OCI-LY7 (cell line): ENCODE measurements around the gene DNASE2. TPM values are rescaled to one million over a fixed set of nuclear protein-coding genes. Genes with fewer than 3 reads are reported as not detected.
A peak's percentile ranks its signal among the peaks of the same experiment; 100 is the strongest.

Source experiments
- Bru-seq: library from RNA; stranded (reverse); fragments of 400-500 nt; gene quantifications from one replicate; lab custom pipeline; 2021; lab: Mats Ljungman, UMichigan
- BruChase-seq, 2 experiments: library from RNA; stranded (reverse); fragments of 400-500 nt; gene quantifications; one replicate each; lab custom pipeline; 2021; lab: Mats Ljungman, UMichigan
- BruUV-seq: library from RNA; stranded (reverse); fragments of 400-500 nt; replicated peaks from 2 replicates; lab custom pipeline; 2021; lab: Mats Ljungman, UMichigan
- CTCF ChIA-PET: fragments of 300-600 bp; sonication (Branson Sonifier 250); formaldehyde crosslinking; loops from one replicate; lab custom pipeline; 2022; ENCODE audit warnings: antibody characterized with exemption; ENCODE audit not compliant: unreplicated experiment; lab: Charles Lee
- POLR2A ChIA-PET: fragments of 300-600 bp; sonication (Branson Sonifier 250); formaldehyde crosslinking; loops from one replicate; lab custom pipeline; 2022; ENCODE audit warnings: antibody characterized with exemption; lab: Charles Lee
- DNase-seq: peaks from one replicate; pipeline ENCODE4 v3.0.0-alpha.2; 2015; ENCODE audit warnings: low spot score
- H2AFZ ChIP-seq: fragments of 200-600 bp; sonication (generic), shearing (Covaris generic); 2 replicates; pipeline ENCODE4 v1.6.1; 2014; ENCODE audit warnings: mild to moderate bottlenecking, antibody characterized with exemption, low read length, moderate library complexity
- H3K27ac ChIP-seq: fragments of 200-600 bp; sonication (generic); 2 replicates; pipeline ENCODE4 v1.5.1; 2014; ENCODE audit warnings: mixed run types, low read depth, mild to moderate bottlenecking, moderate library complexity, low read length, inconsistent platforms; ENCODE audit not compliant: poor library complexity, severe bottlenecking
- H3K36me3 ChIP-seq: fragments of 200-600 bp; sonication (generic); 2 replicates; pipeline ENCODE4 v1.6.1; 2014; ENCODE audit warnings: mild to moderate bottlenecking, antibody characterized with exemption, low read length, moderate library complexity, mixed read lengths; ENCODE audit not compliant: insufficient read depth
- H3K4me1 ChIP-seq: fragments of 200-600 bp; sonication (generic); 2 replicates; pipeline ENCODE4 v1.5.1; 2014; ENCODE audit warnings: mild to moderate bottlenecking, low read length; ENCODE audit not compliant: insufficient read depth, poor library complexity, severe bottlenecking
- H3K4me2 ChIP-seq: fragments of 200-600 bp; sonication (generic); 2 replicates; pipeline ENCODE4 v1.6.1; 2014; ENCODE audit warnings: mild to moderate bottlenecking, low read length
- H3K4me3 ChIP-seq: fragments of 200-600 bp; sonication (generic); 2 replicates; pipeline ENCODE4 v1.5.1; 2014; ENCODE audit warnings: mild to moderate bottlenecking, low read depth, low read length; ENCODE audit not compliant: poor library complexity, severe bottlenecking
- H3K79me2 ChIP-seq: fragments of 200-600 bp; sonication (generic); 2 replicates; pipeline ENCODE4 v1.6.1; 2016; ENCODE audit warnings: low read depth, mild to moderate bottlenecking, low read length, moderate library complexity, mixed read lengths; ENCODE audit not compliant: insufficient read depth
- H3K9me2 ChIP-seq: fragments of 200-600 bp; sonication (generic); 2 replicates; pipeline ENCODE4 v1.6.1; 2016; ENCODE audit warnings: mild to moderate bottlenecking, low read length, mixed read lengths; ENCODE audit not compliant: insufficient read depth
- H3K9me3 ChIP-seq: fragments of 200-600 bp; sonication (generic); 2 replicates; pipeline ENCODE4 v1.6.1; 2014; ENCODE audit warnings: mild to moderate bottlenecking, mixed run types, low read length, mixed read lengths
- H4K20me1 ChIP-seq: fragments of 200-600 bp; sonication (generic); 2 replicates; pipeline ENCODE4 v1.6.1; 2014; ENCODE audit warnings: mild to moderate bottlenecking, antibody characterized with exemption, low read length, moderate library complexity, mixed read lengths; ENCODE audit not compliant: insufficient read depth
- CTCF ChIP-seq: fragments of 200-600 bp; sonication (generic); conservative IDR thresholded peaks from 2 replicates; pipeline ENCODE4 v1.5.1; 2014; ENCODE audit warnings: mild to moderate bottlenecking, antibody characterized with exemption, low read length, moderate library complexity, mixed read lengths
- EZH2phosphoT487 ChIP-seq: fragments of 200-600 bp; sonication (generic); IDR thresholded peaks from 2 replicates; pipeline ENCODE4 v1.6.1; 2018; ENCODE audit warnings: low read depth, borderline replicate concordance, mild to moderate bottlenecking, mixed run types, antibody characterized with exemption, low read length, moderate library complexity, mixed read lengths
- intact Hi-C: fragments of 100-400 bp; cut with micrococcal nuclease; formaldehyde crosslinking; loops from one replicate; pipeline ENCODE4 v1.10.0; 2022; ENCODE audit not compliant: unreplicated experiment
- long read RNA-seq: library from polyadenylated mRNA; stranded (forward); transcript quantifications from one replicate; pipeline ENCODE4 v2.0.0, GENCODE V29; 2022
- total RNA-seq, 2 experiments: library from RNA; depleted of rRNA in 1 of 2; stranded (reverse); fragments of >200 nt in 1 of 2; shearing (Covaris generic) in 1 of 2; gene quantifications; 2 replicates each; pipeline ENCODE4 v1.2.3, GENCODE V29; 2014 to 2022

The DNASE2 gene
- total RNA-seq (2014; rRNA removed; shearing (Covaris generic)) (28.3 and 32.4 TPM in 2 replicates), total RNA-seq (2022) (32.8 and 33.7 TPM in 2 replicates), Bru-seq, nascent RNA (percentile 66 among the genes with signal in this experiment), BruChase-seq, experiment 1, labeled RNA remaining after a 6-hour chase (percentile 71 among the genes with signal in this experiment), BruChase-seq, experiment 2, labeled RNA remaining after a 2-hour chase (percentile 71 among the genes with signal in this experiment)
- long read RNA-seq, transcript DNASE2-201 (6 exons, 1,955 nt), result major isoform, 9 of 12 reads
- long read RNA-seq, partial matches to known transcripts, result 0 of 12 reads
- long read RNA-seq, other reads (novel, unspliced or antisense), result 3 of 12 reads

GRCh38 chr19:12881172-12881808, at the start of gene DNASE2:
Gene DNASE2 (minus strand): TSS chr19:12881449. CDS start chr19:12881375, 74 bp downstream.
- Histone ChIP-seq H3K4me1 (peaks cover 26% of the 10 kb centered on the region), H4K20me1 (no peaks in the 10 kb centered on the region), H3K9me3 (peaks cover 11% of the 10 kb centered on the region), H3K27ac (peak within 1 kb of the TSS; percentile 76), H3K4me3 (peak within 1 kb of the TSS; percentile 87), H2AFZ (peak within 1 kb of the TSS; percentile 69), H3K36me3 (peaks cover 9% of the 10 kb centered on the region), H3K9me2 (no peaks in the 10 kb centered on the region), H3K4me2 (peak within 1 kb of the TSS; percentile 74), H3K79me2 (no peaks in the 10 kb centered on the region)
- TF ChIP-seq EZH2phosphoT487, result no peak
- no peak for TF ChIP-seq CTCF
- no TSS peak for BruUV-seq
- ChIA-PET CTCF (interaction anchor here (0.5 to 0.7 kb wide), 2 partner anchors 10 to 49 kb away, joined by 4 to 5 read pairs; partner anchors contain the start of gene GCDH), POLR2A (interaction anchor here (0.6 to 2.0 kb wide), 5 partner anchors 9 to 187 kb away, joined by 3 to 8 read pairs (median 4); partner anchors contain the start of gene GCDH)
- intact Hi-C loops, result loop anchor here (1.0 kb wide), 2 partner anchors 10 to 57 kb away; partner anchors contain the start of genes CALR and GCDH
- DNase-seq, result peak; percentile 99

GRCh38 chr19:12930002-12930645, 48.9 kb upstream of the DNASE2 start:
- H3K27ac ChIP-seq, result no peak overlapping the region
- ChIA-PET POLR2A (interaction anchor here (1.0 kb wide), 1 partner anchor 36 kb away, joined by 4 read pairs; no protein-coding TSS in a partner anchor), CTCF (interaction anchor here (0.6 kb wide), 1 partner anchor 49 kb away, joined by 5 read pairs; the partner anchor contains the start of gene DNASE2)
- H4K20me1 ChIP-seq, result peaks cover 8% of the 10 kb centered on the region; the same call in 1 of the 2 replicates
- TF ChIP-seq CTCF, result peak; percentile 44; the same call in 1 of the 2 replicates
- TF ChIP-seq EZH2phosphoT487, result no peak
- H3K9me2 ChIP-seq, result no peaks in the 10 kb centered on the region
- peaks cover 61% of the 10 kb centered on the region for H3K36me3 ChIP-seq
- no peak overlapping the region for H3K4me3 ChIP-seq
- DNase-seq, result no peak
- no peak overlapping the region for H3K4me2 ChIP-seq
- no peaks in the 10 kb centered on the region for H3K9me3 ChIP-seq
- H3K79me2 ChIP-seq, result peaks cover 26% of the 10 kb centered on the region
- peaks cover 18% of the 10 kb centered on the region for H3K4me1 ChIP-seq
- no TSS peak for BruUV-seq
- intact Hi-C loops, result no loop called here
- H2AFZ ChIP-seq, result no peak overlapping the region
